Karpas-422 (cell line): ENCODE data around the gene SPAG6. TPM values are rescaled to one million over a fixed set of nuclear protein-coding genes. Genes with fewer than 3 reads are reported as not detected.

Source experiments
- DNase-seq: peaks from one replicate; pipeline ENCODE4 v3.0.0-alpha.2; 2015
- H2AFZ ChIP-seq: fragments of 200-600 bp; sonication (generic); 2 replicates; pipeline ENCODE4 v1.6.1; 2014; ENCODE audit warnings: antibody characterized with exemption, low read length, mixed read lengths
- H3K27ac ChIP-seq: fragments of 200-600 bp; sonication (generic); 2 replicates; pipeline ENCODE4 v1.5.1; 2014; ENCODE audit warnings: mild to moderate bottlenecking, low read length, moderate library complexity
- H3K27me3 ChIP-seq: fragments of 200-600 bp; sonication (generic); 2 replicates; pipeline ENCODE4 v1.6.1; 2014; ENCODE audit warnings: low read length, mixed read lengths
- H3K36me3 ChIP-seq: fragments of 200-600 bp; sonication (generic); 2 replicates; pipeline ENCODE4 v1.6.1; 2014; ENCODE audit warnings: low read length, mixed read lengths; ENCODE audit not compliant: insufficient read depth
- H3K4me1 ChIP-seq: fragments of 200-600 bp; sonication (generic); 2 replicates; pipeline ENCODE4 v1.6.1; 2014; ENCODE audit warnings: mild to moderate bottlenecking, low read length, mixed read lengths
- H3K4me2 ChIP-seq: fragments of 200-600 bp; sonication (generic); 2 replicates; pipeline ENCODE4 v1.6.1; 2014; ENCODE audit warnings: low read length, low read depth, mild to moderate bottlenecking; ENCODE audit not compliant: poor library complexity, severe bottlenecking
- H3K4me3 ChIP-seq: fragments of 200-600 bp; sonication (generic); 2 replicates; pipeline ENCODE4 v1.5.1; 2014; ENCODE audit warnings: mild to moderate bottlenecking, antibody characterized with exemption, low read length, mixed read lengths
- H3K79me2 ChIP-seq: fragments of 200-600 bp; sonication (generic); 2 replicates; pipeline ENCODE4 v1.6.1; 2014; ENCODE audit warnings: mild to moderate bottlenecking, low read length, mixed read lengths
- H3K9ac ChIP-seq: fragments of 200-600 bp; sonication (generic); 2 replicates; pipeline ENCODE4 v1.6.0; 2014; ENCODE audit warnings: low read length
- H3K9me2 ChIP-seq: fragments of 200-600 bp; sonication (generic), shearing (Covaris generic); replicated peaks from 2 replicates; pipeline ENCODE4 v1.6.0; 2014; ENCODE audit warnings: mild to moderate bottlenecking, low read length, moderate library complexity; ENCODE audit not compliant: insufficient read depth
- H3K9me3 ChIP-seq: fragments of 300-700, 200-600 bp; sonication (generic); 2 replicates; pipeline ENCODE4 v1.6.1; 2014; ENCODE audit warnings: low read length, mixed read lengths
- H4K20me1 ChIP-seq: fragments of 200-600 bp; sonication (generic); 2 replicates; pipeline ENCODE4 v1.6.1; 2014; ENCODE audit warnings: mild to moderate bottlenecking, antibody characterized with exemption, low read length, low read depth; ENCODE audit not compliant: insufficient read depth
- total RNA-seq: library from RNA; depleted of rRNA; stranded (reverse); fragments of >200 nt; shearing (Covaris generic); gene quantifications from 2 replicates; pipeline ENCODE4 v1.2.3, GENCODE V29; 2014; ENCODE audit warnings: low replicate concordance

Gene SPAG6
- total RNA-seq, 1 experiment from 2014 or later = not detected

- no peak overlapping the region for H2AFZ ChIP-seq
- H4K20me1 ChIP-seq = no peaks in the 10 kb centered on the region
- peaks cover 39% of the 10 kb centered on the region for H3K4me1 ChIP-seq
- H3K4me2 ChIP-seq = peak overlapping the region; percentile 75
- H3K9me2 ChIP-seq = no peaks in the 10 kb centered on the region
- DNase-seq = peak; percentile 65
- H3K9me3 ChIP-seq = no peaks in the 10 kb centered on the region
- H3K27ac ChIP-seq = no peak overlapping the region
- no peaks in the 10 kb centered on the region for H3K79me2 ChIP-seq
- H3K9ac ChIP-seq = 0 out of 2 replicates have a peak overlapping the region, but pooled peaks have one; percentile 77
- 0 out of 2 replicates have a peak, but pooled peaks cover 4% of the 10 kb centered on the region for H3K27me3 ChIP-seq
- no peaks in the 10 kb centered on the region for H3K36me3 ChIP-seq
- H3K4me3 ChIP-seq = no peak overlapping the region
Observed at GRCh38 chr10:22314852-22315251, 30.4 kb upstream of the SPAG6 start.

- peak; percentile 43 for DNase-seq
- H3K27ac ChIP-seq = no peak overlapping the region
- no peaks in the 10 kb centered on the region for H3K9me3 ChIP-seq
- H3K4me3 ChIP-seq = peak overlapping the region; percentile 66
- H3K36me3 ChIP-seq = no peaks in the 10 kb centered on the region
- peak overlapping the region; percentile 75 for H3K4me2 ChIP-seq
- 0 out of 2 replicates have a peak, but pooled peaks cover 4% of the 10 kb centered on the region for H3K27me3 ChIP-seq
- H3K79me2 ChIP-seq = no peaks in the 10 kb centered on the region
- no peaks in the 10 kb centered on the region for H3K9me2 ChIP-seq
- peaks cover 43% of the 10 kb centered on the region for H3K4me1 ChIP-seq
- peak overlapping the region; percentile 90 for H2AFZ ChIP-seq
- no peaks in the 10 kb centered on the region for H4K20me1 ChIP-seq
- peak overlapping the region; percentile 77 for H3K9ac ChIP-seq
Observed at GRCh38 chr10:22315455-22316285, 29.6 kb upstream of the SPAG6 start.

DNA sequence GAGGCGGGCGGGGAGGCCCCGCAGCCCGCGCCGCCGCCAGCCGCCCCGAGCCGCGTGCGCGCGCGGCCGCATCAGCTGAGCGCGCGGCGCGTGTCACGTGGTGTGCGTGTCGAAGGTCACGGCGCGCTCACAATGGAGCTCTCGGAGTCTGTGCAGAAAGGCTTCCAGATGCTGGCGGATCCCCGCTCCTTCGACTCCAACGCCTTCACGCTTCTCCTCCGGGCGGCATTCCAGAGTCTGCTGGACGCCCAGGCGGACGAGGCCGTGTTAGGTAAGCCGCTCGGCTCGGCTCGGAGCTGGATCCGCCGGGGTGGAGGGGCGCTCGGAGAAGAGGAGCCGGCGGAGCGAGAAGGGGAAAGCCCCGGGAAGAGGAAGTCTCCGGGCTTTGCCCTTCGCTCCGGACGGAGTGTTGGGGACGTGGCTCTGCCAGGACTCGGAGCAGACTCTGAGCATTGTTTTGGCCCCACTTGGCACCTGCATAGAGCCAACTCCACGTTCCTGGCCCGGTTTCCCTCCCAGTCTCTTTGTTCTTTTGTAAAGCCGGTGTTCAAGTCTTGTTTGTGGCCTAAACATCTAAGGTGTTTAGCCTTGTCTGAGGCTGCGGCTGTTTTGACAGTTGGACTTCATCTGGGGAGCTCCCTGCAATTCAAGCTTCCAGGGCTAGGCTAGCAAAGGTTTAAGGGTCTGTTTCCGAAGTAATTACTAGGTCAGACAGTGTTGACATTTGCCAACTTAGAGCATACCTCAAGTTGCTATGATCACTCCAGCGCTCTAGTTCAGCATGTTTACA is 28.8 kb upstream of the SPAG6 start, which contains the start of gene COMMD3:
Gene COMMD3, plus strand, starts transcription at position 103 of the 790 bp plus-strand sequence. Its CDS starts 30 bp downstream, at position 133.
- H3K9ac ChIP-seq = peak within 1 kb of the TSS; percentile 77
- H3K4me3 ChIP-seq = peak within 1 kb of the TSS; percentile 66
- peak; percentile 90 for DNase-seq
- 0 out of 2 replicates have a peak, but pooled peaks cover 4% of the 10 kb centered on the region for H3K27me3 ChIP-seq
- H3K36me3 ChIP-seq = no peaks in the 10 kb centered on the region
- H3K9me2 ChIP-seq = no peaks in the 10 kb centered on the region
- no peaks in the 10 kb centered on the region for H3K79me2 ChIP-seq
- H3K4me2 ChIP-seq = peak within 1 kb of the TSS; percentile 75
- no peak within 1 kb of the TSS for H3K27ac ChIP-seq
- no peaks in the 10 kb centered on the region for H4K20me1 ChIP-seq
- no peaks in the 10 kb centered on the region for H3K9me3 ChIP-seq
- H2AFZ ChIP-seq = peak within 1 kb of the TSS; percentile 90
- H3K4me1 ChIP-seq = peaks cover 43% of the 10 kb centered on the region

- H3K79me2 ChIP-seq = no peaks in the 10 kb centered on the region
- peak overlapping the region; percentile 77 for H3K9ac ChIP-seq
- DNase-seq = peak; percentile 62
- no peaks in the 10 kb centered on the region for H3K9me2 ChIP-seq
- peaks cover 43% of the 10 kb centered on the region for H3K4me1 ChIP-seq
- no peaks in the 10 kb centered on the region for H3K9me3 ChIP-seq
- H3K27ac ChIP-seq = no peak overlapping the region
- no peaks in the 10 kb centered on the region for H3K36me3 ChIP-seq
- no peak overlapping the region for H2AFZ ChIP-seq
- peak overlapping the region; percentile 66 for H3K4me3 ChIP-seq
- no peaks in the 10 kb centered on the region for H4K20me1 ChIP-seq
- H3K4me2 ChIP-seq = peak overlapping the region; percentile 75
- peaks cover 4% of the 10 kb centered on the region; the same call in 1 of the 2 replicates for H3K27me3 ChIP-seq
Observed at GRCh38 chr10:22317076-22317370, 28.3 kb upstream of the SPAG6 start.

GRCh38 chr10:22317771-22318565 is 27.3 kb upstream of the SPAG6 start:
- H3K4me2 ChIP-seq = peak overlapping the region; percentile 75
- H3K36me3 ChIP-seq = no peaks in the 10 kb centered on the region
- no peaks in the 10 kb centered on the region for H3K9me3 ChIP-seq
- peaks cover 50% of the 10 kb centered on the region for H3K4me1 ChIP-seq
- DNase-seq = peak; percentile 39
- 0 out of 2 replicates have a peak, but pooled peaks cover 1% of the 10 kb centered on the region for H4K20me1 ChIP-seq
- no peak overlapping the region for H3K27ac ChIP-seq
- H3K4me3 ChIP-seq = peak overlapping the region; percentile 66; the same call in 1 of the 2 replicates
- no peaks in the 10 kb centered on the region for H3K79me2 ChIP-seq
- H2AFZ ChIP-seq = no peak overlapping the region
- H3K27me3 ChIP-seq = peaks cover 4% of the 10 kb centered on the region; the same call in 1 of the 2 replicates
- no peak overlapping the region for H3K9ac ChIP-seq
- H3K9me2 ChIP-seq = no peaks in the 10 kb centered on the region

- no peak overlapping the region for H2AFZ ChIP-seq
- no peak overlapping the region for H3K9ac ChIP-seq
- no peaks in the 10 kb centered on the region for H3K36me3 ChIP-seq
- peaks cover 4% of the 10 kb centered on the region; the same call in 1 of the 2 replicates for H3K27me3 ChIP-seq
- no peak overlapping the region for H3K4me3 ChIP-seq
- H4K20me1 ChIP-seq = peaks cover 9% of the 10 kb centered on the region
- H3K4me1 ChIP-seq = peaks cover 53% of the 10 kb centered on the region
- H3K79me2 ChIP-seq = no peaks in the 10 kb centered on the region
- peak; percentile 26 for DNase-seq
- H3K27ac ChIP-seq = no peak overlapping the region
- H3K4me2 ChIP-seq = no peak overlapping the region
- no peaks in the 10 kb centered on the region for H3K9me2 ChIP-seq
- H3K9me3 ChIP-seq = no peaks in the 10 kb centered on the region
Observed at GRCh38 chr10:22318772-22319171, 26.5 kb upstream of the SPAG6 start.

- peaks cover 61% of the 10 kb centered on the region for H3K4me1 ChIP-seq
- no peak overlapping the region for H3K27ac ChIP-seq
- no peaks in the 10 kb centered on the region for H3K79me2 ChIP-seq
- no peak overlapping the region for H3K4me3 ChIP-seq
- H2AFZ ChIP-seq = no peak overlapping the region
- H4K20me1 ChIP-seq = peaks cover 17% of the 10 kb centered on the region
- H3K9me3 ChIP-seq = no peaks in the 10 kb centered on the region
- H3K9ac ChIP-seq = no peak overlapping the region
- peaks cover 4% of the 10 kb centered on the region; the same call in 1 of the 2 replicates for H3K27me3 ChIP-seq
- peak; percentile 37 for DNase-seq
- no peak overlapping the region for H3K4me2 ChIP-seq
- H3K36me3 ChIP-seq = no peaks in the 10 kb centered on the region
- H3K9me2 ChIP-seq = no peaks in the 10 kb centered on the region
Observed at GRCh38 chr10:22319547-22319979, 25.7 kb upstream of the SPAG6 start.
